NOMO-1 treated with DMSO at 0.1 percent for 48 hours (cell line): ENCODE results near the gene GFI1B.
A peak's percentile ranks its signal among the peaks of the same experiment; 100 is the strongest.

Experiments used
- DNase-seq: peaks from one replicate; lab custom pipeline; 2025; ENCODE audit not compliant: unreplicated experiment; lab: John Stamatoyannopoulos, UW

Gene GFI1B

DNA sequence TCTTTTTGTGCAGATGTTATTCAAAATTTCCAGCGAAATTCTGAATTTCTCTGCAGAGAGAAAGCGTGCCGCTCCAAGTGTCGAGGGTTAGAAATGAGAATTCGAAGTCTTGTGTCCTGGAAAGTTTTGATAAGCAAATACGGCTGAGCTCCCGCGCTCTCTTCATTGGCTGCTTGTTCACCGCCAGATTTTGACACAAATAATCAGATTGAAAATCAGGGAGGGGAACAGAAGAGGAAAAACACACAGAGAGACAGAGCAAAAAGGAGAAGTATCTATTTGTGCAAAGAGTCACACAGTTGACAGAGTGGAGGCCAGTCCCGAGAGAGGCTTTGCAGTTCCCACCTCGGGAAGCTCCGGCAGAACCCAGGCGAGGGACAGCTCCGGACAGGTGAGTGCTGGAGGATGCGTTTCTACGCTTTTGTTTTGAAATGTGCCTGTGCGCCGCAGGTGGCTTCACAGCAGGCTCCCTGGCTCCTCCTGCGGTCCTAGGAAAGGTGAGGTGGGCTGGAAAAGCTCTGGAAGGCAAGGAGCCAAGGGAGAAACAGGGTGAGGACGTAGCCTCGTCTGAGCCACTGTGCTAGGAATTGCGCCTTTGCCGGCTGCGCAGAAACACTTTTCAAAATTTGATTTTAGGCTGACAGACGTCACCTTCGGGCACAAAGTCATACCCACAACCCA is at the start of gene GFI1B:
Gene GFI1B (plus strand): TSS at position 244 of the 681 bp plus-strand sequence. CDS start 7,985 bp downstream, outside the sequence.
- peak; percentile 43 for DNase-seq

- DNase-seq, result no peak
Measured at GRCh38 chr9:132931178-132931735, 47.2 kb upstream of the GFI1B start.

- no peak for DNase-seq
Measured at GRCh38 chr9:132935026-132935425, 43.5 kb upstream of the GFI1B start.

DNA sequence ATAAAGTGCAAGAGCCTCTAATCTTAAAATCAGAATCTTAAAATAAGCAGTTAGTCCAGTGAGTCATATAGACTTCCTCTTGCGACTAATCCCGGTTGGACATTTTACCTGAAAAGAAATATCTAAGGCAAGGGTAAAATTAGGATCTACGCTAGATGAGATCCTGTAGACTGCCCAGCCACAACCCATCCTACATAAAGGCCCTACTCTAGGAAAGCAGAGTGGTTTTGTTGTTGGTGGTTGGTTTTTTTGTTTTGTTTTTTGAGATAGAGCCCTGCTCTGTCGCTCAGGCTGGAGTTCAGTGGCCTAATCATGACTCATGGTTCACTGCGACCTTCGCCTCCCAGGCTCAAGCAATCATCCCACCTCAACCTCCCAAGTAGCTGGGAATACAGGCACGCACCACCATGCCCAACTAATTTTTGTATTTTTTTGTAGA is 41.0 kb upstream of the GFI1B start:
- no peak for DNase-seq

DNA sequence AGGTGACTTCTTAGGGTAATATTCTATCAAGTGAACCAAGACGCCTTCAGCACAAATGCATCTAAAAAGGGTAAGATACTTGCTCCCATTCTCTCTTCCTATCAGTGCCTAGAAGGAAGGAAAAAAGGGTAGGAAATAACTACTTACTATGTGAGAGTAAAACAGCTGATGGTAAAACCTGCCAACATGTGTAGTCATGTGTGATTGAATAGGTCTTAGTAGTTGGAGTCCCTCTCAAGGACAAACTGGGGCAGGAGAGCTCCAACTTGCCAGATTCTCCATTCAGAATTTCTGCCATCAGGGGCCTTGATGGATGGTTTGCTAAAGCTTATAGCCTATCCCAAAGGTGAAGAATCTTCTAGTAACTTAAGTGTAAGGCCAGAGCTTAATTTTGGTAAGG is 39.3 kb upstream of the GFI1B start:
- DNase-seq, result no peak

DNA sequence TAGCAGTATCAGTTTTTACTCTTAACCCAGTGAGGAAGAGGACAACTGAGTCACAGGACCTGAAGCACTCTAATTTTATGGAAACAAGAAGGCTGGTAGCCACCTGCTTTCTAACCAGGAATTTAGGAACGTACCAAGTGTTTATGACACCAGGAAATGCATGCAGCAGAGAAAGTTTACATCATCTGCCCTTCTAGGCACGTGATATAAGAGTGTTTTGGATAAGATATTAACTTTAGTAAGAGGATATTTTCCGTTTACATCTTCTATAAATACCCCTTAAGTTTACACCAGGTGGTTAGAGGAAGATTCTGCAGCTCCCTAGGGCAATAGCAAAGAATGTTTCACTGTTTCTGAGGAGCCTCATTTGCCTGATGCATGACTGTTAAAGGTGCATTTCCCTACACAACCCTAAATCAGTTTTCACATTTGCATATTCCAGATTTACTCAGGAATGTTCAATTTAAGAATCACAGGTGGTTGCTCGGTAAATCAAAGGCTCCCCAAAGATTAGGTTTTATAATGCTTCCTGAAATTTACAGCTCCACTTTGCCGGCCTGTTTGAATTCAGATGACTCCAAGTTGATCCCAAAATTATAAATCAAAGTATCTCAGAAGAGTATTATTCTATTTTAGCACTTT is 35.8 kb upstream of the GFI1B start:
- DNase-seq, result no peak

DNA sequence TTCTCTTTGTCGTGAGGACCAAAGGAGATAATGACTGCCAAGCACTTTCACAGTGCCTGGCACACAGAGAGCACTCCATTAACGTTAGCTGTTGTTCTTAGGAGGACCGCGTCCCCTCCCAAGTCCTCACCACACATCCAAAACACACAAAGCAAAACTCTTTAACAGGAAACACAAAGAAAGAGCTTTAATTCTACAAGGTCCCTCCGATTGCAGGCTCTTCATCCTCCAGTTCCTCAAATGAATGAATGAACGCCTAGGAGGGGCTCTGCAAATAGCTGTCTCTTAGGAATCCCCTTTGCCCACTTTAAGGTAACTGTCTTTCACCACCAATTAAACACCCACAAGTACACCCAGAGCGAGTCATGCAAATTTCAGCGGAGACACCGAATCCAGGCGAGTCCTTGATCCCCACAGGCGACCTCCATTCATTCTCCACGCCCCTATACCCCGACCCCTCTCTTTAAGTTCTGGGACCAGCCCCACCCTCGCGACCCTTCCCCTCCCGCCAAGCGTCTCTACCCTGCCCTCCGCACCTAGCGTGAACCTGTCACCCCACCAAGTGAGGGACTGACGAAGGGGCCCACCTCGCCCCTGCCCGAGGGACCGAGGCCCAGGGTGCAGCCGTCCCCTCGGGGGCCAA is 34.7 kb upstream of the GFI1B start:
- DNase-seq, result peak; percentile 24

DNA sequence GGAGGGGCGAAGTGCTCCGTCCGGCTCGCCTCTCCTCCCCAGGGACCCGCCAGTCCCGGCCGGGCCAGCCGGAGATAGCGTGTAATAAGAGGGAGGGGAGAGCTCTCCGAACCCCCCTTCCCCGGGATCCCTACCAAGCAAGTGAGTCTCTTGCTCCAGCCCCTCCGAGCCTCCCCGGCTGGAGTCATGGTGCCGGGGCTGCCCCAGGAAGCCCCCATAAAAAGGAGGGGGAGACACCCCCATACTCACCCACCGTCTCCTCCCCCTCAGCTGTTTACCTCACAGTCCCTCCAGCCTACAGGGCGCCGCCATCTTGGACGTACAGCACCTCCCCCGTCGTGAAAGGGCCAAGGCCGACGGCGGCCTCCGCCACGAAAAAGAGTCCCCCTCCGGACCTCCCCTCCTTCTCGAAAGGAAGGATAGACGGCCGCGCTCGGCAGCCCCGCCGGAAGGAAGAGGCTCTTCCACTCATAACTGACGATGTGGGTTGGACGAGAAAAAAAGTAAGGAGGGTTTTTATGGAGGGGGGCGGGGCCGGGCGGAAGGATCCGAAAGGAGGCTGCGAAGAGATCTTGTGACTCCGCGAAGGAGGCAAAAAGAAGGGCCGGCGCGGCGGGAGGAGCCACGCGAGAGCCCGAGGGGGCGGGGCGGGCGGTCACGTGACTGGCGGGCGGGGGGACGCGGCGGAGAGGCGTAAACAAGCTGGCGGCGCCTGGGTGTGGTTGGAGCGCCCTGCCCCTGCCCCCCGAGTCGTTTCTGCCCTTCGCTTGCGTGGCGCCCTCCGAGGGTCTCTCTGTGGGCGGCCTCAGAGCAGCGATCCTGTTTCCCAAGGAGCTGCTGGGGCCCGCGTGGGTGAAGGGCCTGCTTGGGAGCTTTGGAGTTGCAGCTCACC is 34.0 kb upstream of the GFI1B start, which contains the start of gene TSC1:
Gene TSC1 (minus strand): TSS at position 323 of the 892 bp plus-strand sequence. CDS start 15,744 bp downstream, outside the sequence.
- DNase-seq, result peak; percentile 92

DNA sequence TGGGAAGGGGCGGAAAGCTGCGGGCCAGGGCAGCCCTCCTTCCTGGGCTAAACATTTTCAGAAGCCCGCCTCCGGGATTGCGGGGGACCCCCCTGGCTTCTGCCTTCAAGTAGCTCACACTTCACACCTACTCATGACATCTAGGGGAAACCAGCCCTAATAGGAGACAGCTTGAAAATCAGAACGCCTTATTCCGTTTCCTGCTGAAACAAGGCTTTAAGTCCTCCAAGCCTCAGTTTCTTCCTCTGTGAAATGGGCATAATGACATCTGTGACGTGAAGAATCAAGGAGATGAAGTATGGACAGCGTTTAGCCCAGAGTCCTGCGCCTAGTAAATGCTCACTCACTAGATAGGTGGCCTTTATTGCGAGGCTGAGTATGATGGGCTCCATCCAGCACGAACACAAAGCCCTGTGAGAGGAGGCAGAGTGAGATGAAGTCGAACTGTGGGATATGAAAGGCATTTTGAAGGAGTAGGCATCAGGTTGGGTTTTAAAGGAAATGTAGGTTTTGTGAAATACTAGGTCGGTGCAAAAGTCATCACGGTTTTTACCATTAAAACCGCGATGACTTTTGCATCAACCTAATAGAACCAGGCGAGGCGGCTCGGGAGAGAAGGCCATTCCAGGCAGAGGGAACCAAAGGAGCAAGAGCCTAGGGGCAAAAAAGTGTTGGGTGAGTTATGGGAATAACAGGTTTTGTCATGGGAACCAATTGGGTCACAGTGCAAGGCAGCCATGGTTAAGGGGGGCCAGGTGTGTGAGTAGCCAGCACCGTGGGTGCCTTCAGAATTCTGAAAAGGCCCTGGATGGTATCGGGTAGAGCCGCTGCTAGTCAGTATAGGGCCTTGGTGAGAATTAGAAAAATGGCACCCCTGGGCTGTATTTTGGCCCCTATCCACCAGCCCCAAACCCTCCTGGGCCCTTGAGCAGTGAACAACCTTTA is 33.0 kb upstream of the GFI1B start:
- DNase-seq, result no peak

GRCh38 chr9:132946211-132946610 is 32.3 kb upstream of the GFI1B start:
- DNase-seq, result no peak

DNA sequence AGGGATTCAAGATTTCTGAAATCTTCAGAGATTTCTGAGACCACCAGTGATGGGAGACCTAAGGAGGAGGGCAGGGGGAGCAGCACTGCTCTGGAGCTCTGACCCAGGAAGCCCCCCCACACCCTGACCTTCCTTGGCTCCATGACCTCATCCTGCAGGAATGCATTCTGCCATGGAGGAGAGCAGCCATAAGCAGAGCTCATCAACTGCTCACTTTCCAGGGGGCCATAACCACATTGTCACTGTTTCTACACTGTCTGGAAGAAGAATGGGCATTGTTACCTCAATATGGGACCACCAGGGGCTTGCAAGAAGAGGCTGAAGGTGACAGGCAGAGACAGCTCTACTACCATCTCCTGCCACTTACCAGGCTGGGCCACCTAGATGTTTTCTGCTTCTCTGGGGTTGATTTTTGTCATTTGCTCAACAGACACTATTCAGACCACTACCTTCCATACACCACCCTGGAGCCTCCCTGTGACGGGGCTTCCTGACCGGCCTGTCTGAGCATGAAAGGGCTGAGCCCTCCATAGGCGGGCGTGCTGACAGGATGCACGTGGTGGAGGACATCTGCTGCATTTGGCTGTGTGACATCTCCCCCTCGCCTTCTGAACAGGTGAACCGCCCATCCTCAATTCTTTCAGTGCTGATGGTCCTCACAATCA is 31.7 kb upstream of the GFI1B start:
- no peak for DNase-seq

DNA sequence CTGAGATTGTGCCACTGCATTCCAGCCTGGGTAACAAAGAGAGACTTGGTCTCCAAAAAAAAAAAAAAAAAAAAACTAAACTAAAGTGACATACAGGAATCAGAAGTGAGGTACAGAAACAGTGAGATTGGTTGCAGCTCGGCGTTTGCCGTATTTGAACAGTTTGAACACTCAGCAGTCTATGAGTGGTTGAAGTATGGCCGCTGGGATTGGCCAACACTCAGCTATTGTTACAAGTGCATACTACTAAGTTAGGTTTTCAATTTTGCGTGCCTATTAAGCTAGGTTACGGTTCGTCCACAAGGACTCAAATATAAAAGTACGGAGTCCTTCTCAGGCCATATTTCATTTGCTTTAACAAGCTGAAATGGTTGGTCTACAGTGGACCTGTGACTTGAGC is 30.7 kb upstream of the GFI1B start:
- DNase-seq, result no peak

DNA sequence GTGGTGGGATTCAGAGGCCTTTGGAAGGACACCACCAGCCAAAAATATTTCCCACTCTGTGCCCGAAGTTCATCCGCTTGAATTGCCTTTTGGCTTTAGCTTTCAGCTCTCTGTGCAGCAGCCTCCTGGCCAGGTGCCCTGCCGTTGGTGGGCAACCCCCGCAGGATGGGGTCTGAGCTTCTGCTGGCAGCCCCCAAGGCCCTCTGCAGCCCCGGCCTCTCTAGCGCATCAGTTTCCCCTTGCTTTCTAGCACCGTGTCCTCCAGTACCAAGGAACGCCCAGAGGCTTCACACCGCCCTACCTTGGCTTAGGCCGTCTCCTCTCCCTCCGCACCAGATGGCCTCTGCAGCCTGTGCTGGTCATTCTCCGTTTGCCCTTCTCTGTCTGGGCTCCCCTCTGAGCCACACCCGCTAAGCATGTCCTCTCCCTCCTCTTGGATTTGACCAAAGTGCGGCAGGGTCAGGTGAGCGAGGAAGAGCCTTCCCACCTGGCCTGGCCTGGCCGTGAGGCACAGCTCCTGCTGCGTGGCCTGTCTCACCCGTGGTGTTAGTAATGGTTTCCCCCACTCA is 29.9 kb upstream of the GFI1B start:
- DNase-seq, result no peak

DNA sequence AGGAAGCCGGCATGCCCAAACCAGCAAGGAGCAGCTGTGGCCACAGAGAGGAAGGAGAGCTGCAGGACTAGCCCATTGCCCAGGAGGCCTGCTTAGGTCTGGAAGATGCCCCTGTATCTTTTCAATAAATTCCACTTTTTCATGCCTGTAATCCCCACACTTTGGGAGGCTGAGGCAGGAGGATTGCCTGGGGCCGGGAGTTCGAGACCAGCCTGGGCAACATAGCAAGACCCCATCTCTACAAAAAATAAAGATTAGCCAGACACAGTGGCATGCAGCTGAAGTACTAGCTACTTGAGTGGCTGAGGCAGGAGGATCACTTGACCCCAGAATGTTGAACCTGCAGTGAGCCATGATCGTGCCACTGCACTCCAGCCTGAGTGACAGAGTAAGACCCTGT is 28.8 kb upstream of the GFI1B start:
- no peak for DNase-seq

DNA sequence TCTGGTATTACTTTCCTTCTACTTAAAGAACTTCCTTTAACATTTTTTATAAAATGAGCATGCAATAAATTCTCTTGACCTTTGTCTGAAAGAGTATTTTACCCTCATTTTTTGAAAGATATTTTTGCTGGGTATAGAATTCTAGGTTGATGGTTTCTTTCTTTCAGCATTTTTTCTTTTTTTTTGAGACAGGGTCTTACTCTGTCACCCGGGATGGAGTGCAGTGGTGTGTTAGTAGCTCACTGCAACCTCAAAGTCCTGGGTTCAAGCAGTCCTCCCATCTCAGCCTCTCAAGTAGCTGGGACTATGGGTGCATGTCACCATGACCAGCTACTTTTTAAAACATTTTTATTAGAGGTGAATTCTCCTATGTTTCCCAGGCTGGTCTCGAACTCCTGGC is 23.4 kb upstream of the GFI1B start:
- no peak for DNase-seq

- no peak for DNase-seq
Measured at GRCh38 chr9:132955768-132956167, 22.7 kb upstream of the GFI1B start.

DNA sequence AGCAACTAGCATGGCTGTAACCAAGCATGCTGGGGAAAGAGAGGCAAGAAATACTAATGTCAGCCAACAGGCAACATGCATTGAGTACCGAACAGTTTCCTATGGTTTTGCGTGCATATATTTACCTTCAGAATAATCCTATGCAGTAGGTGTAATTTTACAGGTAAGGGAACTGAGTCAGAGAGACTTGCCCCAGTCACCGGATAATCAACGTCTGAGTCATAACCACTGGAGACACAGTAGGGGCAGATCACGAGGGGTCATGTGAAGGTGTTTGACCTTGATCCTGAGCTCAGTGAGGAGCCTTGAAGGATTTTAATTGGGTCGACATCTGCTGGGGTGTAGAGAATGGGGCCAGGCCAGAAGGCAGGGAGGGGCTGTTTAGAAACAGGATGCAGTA is 20.7 kb upstream of the GFI1B start:
- no peak for DNase-seq

DNA sequence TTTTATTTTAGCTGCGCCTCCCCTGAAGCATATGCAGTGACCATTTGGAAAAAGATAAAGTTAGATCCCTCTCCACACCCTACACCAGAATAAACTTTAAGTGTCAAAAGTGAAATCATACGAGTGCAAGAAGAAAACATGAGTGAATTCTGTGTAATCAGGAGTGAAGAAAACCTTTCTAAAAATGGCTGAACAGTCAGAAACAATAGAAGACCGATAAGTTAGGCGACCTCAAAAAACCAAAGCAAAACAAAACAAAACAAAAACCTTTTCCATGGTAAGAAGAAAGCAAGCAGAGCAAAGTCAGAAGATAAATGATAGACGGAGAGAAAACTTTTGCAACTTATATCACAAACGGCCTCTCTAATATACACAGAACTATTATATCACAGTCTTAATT is 17.5 kb upstream of the GFI1B start:
- no peak for DNase-seq

GRCh38 chr9:132965478-132965877 is 13.0 kb upstream of the GFI1B start:
- DNase-seq, result no peak
